K562 (cell line): Measurements from ENCODE around the gene CASTOR1. TPM values are rescaled to one million over a fixed set of nuclear protein-coding genes. Genes with fewer than 3 reads are reported as not detected.

ENCODE experiments used
- CBX2 ChIP-seq: fragments of 200-600 bp; sonication (generic); IDR thresholded peaks from one replicate; pipeline ENCODE4 v1.6.1; 2012; ENCODE audit warnings: mild to moderate bottlenecking, low read length, inconsistent platforms; ENCODE audit not compliant: insufficient read depth, poor library complexity, severe bottlenecking
- CCNT2 ChIP-seq: IDR thresholded peaks from 2 replicates; pipeline ENCODE4 v1.6.1; 2011; ENCODE audit warnings: borderline replicate concordance, low read depth, mild to moderate bottlenecking, moderate library complexity, mixed read lengths, low read length; ENCODE audit not compliant: insufficient read length; ENCODE audit errors: extremely low read depth
- ETS1 ChIP-seq: conservative IDR thresholded peaks from 2 replicates; pipeline ENCODE4 v1.6.1; 2011; ENCODE audit warnings: low read depth, mild to moderate bottlenecking, low read length; ENCODE audit not compliant: control insufficient read depth
- GATAD2B ChIP-seq: fragments of 450-650 bp; IDR thresholded peaks from 2 replicates; pipeline ENCODE4 v1.6.1; 2017; ENCODE audit warnings: mild to moderate bottlenecking, borderline replicate concordance
- KLF13 ChIP-seq: fragments of 450-650 bp; IDR thresholded peaks from 2 replicates; pipeline ENCODE4 v1.6.1; 2016; ENCODE audit warnings: missing genetic modification characterization, low read depth, mild to moderate bottlenecking, missing compliant biosample characterization, moderate library complexity, borderline replicate concordance
- MNT ChIP-seq, 2 experiments: fragments of 450-650 bp; conservative IDR thresholded peaks; 2 replicates each; pipeline ENCODE4 v1.6.1; 2017; ENCODE audit warnings: mild to moderate bottlenecking in 2 of 2, moderate library complexity in 2 of 2
- MTA3 ChIP-seq: fragments of 450-650 bp; formaldehyde crosslinking; IDR thresholded peaks from 2 replicates; pipeline ENCODE4 v1.6.1; 2017; ENCODE audit warnings: mild to moderate bottlenecking, borderline replicate concordance
- NONO ChIP-seq, 2 experiments: fragments of 200-400 bp in 1 of 2; fragments of 450-650 bp in 1 of 2; formaldehyde crosslinking in 1 of 2; IDR thresholded peaks; 2 replicates each; pipeline ENCODE4 v1.6.1; 2017; ENCODE audit warnings: low read depth in 2 of 2, mild to moderate bottlenecking in 2 of 2, moderate library complexity in 2 of 2, low read length in 1 of 2
- PHF8 ChIP-seq: fragments of 200-600 bp; sonication (generic); IDR thresholded peaks from 2 replicates; pipeline ENCODE4 v1.6.1; 2012; ENCODE audit warnings: mixed run types, mild to moderate bottlenecking, inconsistent platforms, low read length, moderate library complexity, borderline replicate concordance
- POLR2G ChIP-seq: fragments of 200-400 bp; formaldehyde crosslinking; IDR thresholded peaks from 2 replicates; pipeline ENCODE4 v1.6.1; 2017; ENCODE audit warnings: low read depth, mild to moderate bottlenecking, antibody characterized with exemption, low read length, moderate library complexity
- TBP ChIP-seq: optimal IDR thresholded peaks from 2 replicates; pipeline ENCODE3; 2011; ENCODE audit warnings: low read depth, low read length, improper control_type of control experiment
- TFAP4 ChIP-seq: sonication (generic); formaldehyde crosslinking; IDR thresholded peaks from 2 replicates; pipeline ENCODE4 v1.8.0; 2022; ENCODE audit warnings: missing genetic modification reagents, mild to moderate bottlenecking, moderate library complexity, borderline replicate concordance
- YY1 ChIP-seq, 3 experiments: IDR thresholded peaks; 2 replicates each; pipeline ENCODE4 v1.6.1; 2011; ENCODE audit warnings: low read length in 2 of 3, mild to moderate bottlenecking in 2 of 3, moderate library complexity in 2 of 3, borderline replicate concordance in 1 of 3, control low read depth in 1 of 3, low read depth in 1 of 3; ENCODE audit not compliant: insufficient read depth in 3 of 3, insufficient replicate concordance in 2 of 3, control insufficient read depth in 1 of 3, insufficient read length in 1 of 3; ENCODE audit errors: extremely low read depth in 1 of 3
- ZBTB49 ChIP-seq: sonication (generic); formaldehyde crosslinking; IDR thresholded peaks from 2 replicates; pipeline ENCODE4 v1.8.0; 2022; ENCODE audit warnings: missing genetic modification reagents, mild to moderate bottlenecking, borderline replicate concordance
- ZNF449 ChIP-seq: fragments of 250-450 bp; sonication (Bioruptor Pico); IDR thresholded peaks from 2 replicates; pipeline ENCODE4 v1.8.0; 2022; ENCODE audit warnings: moderate library complexity, mild to moderate bottlenecking, inconsistent platforms
- ZSCAN29 ChIP-seq: fragments of 450-650 bp; IDR thresholded peaks from 2 replicates; pipeline ENCODE4 v1.6.1; 2017
- polyA plus RNA-seq, 8 experiments: library from polyadenylated mRNA; depleted of rRNA in 4 of 8; stranded (reverse) in 5 of 8; unstranded in 3 of 8; fragments of >200 nt; fragmentation: Nextera tagmentation in 2 of 8; fragmentation: Illumina TruSeq in 1 of 8; extraction: Ambion mirVana in 2 of 8; extraction: Trizol in 1 of 8; gene quantifications; 2 replicates each; pipeline versions ENCODE4 v1.2.1 to v1.2.3, GENCODE V29; 2011 to 2014; ENCODE audit warnings: inconsistent platforms in 1 of 8, missing spikeins in 1 of 8
- total RNA-seq, 7 experiments: library from RNA; depleted of rRNA in 6 of 7; stranded (reverse); fragments of >200 nt in 6 of 7; fragmentation: Illumina TruSeq in 2 of 7; extraction: Trizol in 2 of 7; gene quantifications; 2 replicates each; pipeline versions ENCODE4 v1.2.1 to v1.2.3, GENCODE V29; 2011 to 2021; ENCODE audit warnings: low replicate concordance in 1 of 7

CASTOR1 gene
- total and polyA plus RNA-seq, 9 of the 15 experiments (the other 6 are each of a cell fraction or from before 2014, with no cell fraction given) = 0.35 to 2.6 (median 1.1) TPM

- TF ChIP-seq MTA3 (0 out of 2 replicates have a peak, but pooled peaks have one; percentile 25), CBX2 (no peak), POLR2G (peak; percentile 79), NONO (IDR thresholded peaks at IDR 0.05; ENCODE audit: low read depth in 2 of 2, low read length in 1 of 2) (peak in 1 of 2 experiments; percentile 60; a peak in 1 of 4 replicates), GATAD2B (no peak), ZBTB49 (no peak), MNT (conservative IDR thresholded peaks at IDR 0.05) (peak; percentile 40 to 57; a peak in 2 of 4 replicates), TFAP4 (CRISPR knock-in tag) (peak; percentile 79), ETS1 (0 out of 2 replicates have a peak, but pooled peaks have one; percentile 18), KLF13 (peak; percentile 56; the same call in 1 of the 2 replicates), YY1 (IDR thresholded peaks at IDR 0.05; ENCODE audit: borderline replicate concordance in 1 of 3, control insufficient read depth in 1 of 3, extremely low read depth in 1 of 3, insufficient read depth in 3 of 3, insufficient read length in 1 of 3, insufficient replicate concordance in 2 of 3, low read depth in 1 of 3, low read length in 2 of 3) (peak in 1 of 3 experiments; percentile 2), ZSCAN29 (peak; percentile 81), CCNT2 (peak; percentile 32), ZNF449 (no peak), PHF8 (peak; percentile 39; the same call in 1 of the 2 replicates), TBP (peak; percentile 33)
Measured at GRCh38 chr22:30289141-30289979, at the start of gene CASTOR1 (continued).
